Cardiac fibroblast (primary cell): Measurements from ENCODE around the gene RIMS1.

Experiments
- DNase-seq, 2 donors: peaks; one replicate each; pipeline versions ENCODE4 v3.0.0 to v3.0.0-alpha.2; 2010; ENCODE audit warnings: low read depth in 2 of 2
- H3K4me3 ChIP-seq, 2 donors: replicated peaks in 1 of 2; 1 replicate in 1 of 2; 2 replicates in 1 of 2; pipeline ENCODE4 v1.5.1; 2011; ENCODE audit warnings: low read depth in 2 of 2, low read length in 2 of 2, mild to moderate bottlenecking in 2 of 2, moderate library complexity in 1 of 2
- TF ChIP-seq, protein P1 (sequence below): IDR thresholded peaks from one replicate; pipeline ENCODE4 v1.5.1; 2011; ENCODE audit warnings: low read depth, mild to moderate bottlenecking, low read length, inconsistent platforms

Gene RIMS1

DNA sequence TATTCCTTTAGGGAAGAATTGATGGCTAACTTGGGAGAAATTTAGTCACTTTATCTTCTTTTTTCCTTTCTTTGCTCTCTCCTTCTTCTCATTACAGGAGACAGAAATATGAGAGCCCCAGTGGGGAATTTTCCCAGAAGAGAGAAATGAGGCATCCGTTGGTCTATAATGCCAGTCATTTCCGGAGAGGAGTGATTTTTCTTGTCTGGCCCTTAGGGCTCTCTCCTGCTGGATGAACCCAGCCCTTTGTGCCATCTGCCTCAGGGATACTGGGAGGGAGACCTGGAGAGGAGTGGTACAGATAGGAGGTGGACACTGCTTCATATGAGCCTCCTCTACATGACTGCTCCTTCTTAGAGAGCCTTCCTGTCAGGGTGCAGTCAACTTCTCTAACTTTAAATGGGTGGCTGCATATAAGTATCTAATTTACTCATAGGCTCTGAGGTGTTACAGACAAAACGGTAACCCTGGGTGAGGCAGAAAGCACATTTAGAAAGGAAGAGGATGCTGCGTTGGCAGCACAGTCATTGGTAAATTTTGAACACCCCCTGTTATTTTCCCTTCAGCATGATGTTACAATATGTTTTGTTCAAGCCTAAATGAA lies 21.9 kb downstream of the RIMS1 start:
- TF ChIP-seq, protein P1, sequence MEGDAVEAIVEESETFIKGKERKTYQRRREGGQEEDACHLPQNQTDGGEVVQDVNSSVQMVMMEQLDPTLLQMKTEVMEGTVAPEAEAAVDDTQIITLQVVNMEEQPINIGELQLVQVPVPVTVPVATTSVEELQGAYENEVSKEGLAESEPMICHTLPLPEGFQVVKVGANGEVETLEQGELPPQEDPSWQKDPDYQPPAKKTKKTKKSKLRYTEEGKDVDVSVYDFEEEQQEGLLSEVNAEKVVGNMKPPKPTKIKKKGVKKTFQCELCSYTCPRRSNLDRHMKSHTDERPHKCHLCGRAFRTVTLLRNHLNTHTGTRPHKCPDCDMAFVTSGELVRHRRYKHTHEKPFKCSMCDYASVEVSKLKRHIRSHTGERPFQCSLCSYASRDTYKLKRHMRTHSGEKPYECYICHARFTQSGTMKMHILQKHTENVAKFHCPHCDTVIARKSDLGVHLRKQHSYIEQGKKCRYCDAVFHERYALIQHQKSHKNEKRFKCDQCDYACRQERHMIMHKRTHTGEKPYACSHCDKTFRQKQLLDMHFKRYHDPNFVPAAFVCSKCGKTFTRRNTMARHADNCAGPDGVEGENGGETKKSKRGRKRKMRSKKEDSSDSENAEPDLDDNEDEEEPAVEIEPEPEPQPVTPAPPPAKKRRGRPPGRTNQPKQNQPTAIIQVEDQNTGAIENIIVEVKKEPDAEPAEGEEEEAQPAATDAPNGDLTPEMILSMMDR: no peak
- DNase-seq: no peak
- H3K4me3 ChIP-seq: no peak overlapping the region

DNA sequence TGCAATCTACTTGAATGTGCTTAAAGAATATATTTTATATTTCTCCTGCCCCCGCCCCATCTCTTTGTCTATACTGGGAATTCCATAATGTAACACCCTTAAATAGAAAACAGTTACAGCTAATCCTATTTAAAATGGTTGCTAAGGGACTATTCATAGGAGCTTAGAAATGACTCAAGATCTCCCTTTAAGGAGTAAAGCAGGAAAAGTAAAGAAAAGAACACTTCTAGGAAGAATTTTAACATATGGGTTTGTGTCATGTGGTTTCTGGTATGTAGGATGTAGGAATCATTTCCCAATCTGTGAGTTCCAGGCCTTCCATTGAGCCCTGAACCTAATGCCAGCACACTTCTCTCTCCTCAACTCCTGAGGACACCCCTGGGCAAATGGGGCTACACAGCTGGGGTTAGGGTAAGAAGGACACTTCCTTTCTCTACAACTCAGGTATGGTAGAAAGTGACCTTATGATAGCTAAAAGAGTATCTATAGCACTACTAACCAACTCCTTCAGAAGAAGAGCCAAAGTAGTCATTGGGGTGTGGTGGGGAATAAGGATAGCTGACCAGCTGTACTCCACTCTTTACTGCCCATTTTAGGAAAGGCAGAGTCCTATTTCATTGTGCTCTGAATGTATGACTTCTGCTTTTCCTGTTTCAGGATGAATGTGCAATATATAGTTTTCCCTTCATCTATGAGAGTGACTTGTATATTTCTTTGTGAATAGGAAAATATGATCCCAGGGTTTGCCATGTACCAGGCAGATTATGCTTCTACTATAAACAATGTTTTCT lies 27.3 kb downstream of the RIMS1 start:
- no peak for DNase-seq
- TF ChIP-seq, protein P1: no peak

DNA sequence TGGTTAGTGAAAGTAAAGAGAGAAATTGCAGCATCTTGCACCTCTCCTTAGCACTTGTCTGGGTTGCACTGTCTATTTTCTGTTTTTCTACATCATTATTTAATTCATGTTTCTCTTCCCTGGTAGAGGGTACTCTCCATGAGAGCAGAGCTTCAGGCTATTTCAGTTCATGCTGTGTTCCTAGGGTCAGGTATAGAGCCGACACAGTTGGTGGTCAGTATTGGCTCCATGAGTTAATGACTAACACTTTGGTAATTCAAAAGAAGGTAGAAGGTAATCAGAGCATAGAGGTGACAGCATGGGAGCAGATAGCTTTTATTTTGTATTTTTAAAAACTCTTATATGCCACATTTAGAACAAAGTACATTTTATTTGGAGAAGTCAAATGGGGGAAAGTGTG lies 42.7 kb downstream of the RIMS1 start:
- H3K4me3 ChIP-seq: no peak overlapping the region
- TF ChIP-seq, protein P1: no peak
- no peak for DNase-seq

More for the DNA sequence above, 27.3 kb downstream of the RIMS1 start:
- H3K4me3 ChIP-seq: no peak overlapping the region

DNA sequence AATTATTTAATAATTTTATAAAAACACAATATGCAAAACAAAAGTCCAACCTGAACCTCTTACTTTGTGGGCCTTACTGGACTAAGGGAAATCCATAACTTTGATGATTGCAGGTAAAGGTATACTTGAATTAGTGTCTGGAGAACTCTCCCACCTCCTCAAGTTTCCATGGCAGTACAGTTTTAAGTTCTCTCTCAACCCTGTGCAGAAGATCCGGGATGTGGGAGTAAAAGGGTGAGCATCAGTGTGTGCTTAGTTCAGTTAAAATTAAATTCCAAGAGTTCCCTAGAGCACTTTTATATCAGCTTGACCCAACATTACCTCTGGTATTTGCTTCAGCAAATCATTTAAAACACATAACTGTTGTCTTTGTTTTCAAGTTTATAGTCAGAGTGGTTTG lies 47.5 kb downstream of the RIMS1 start:
- DNase-seq: no peak
- no peak overlapping the region for H3K4me3 ChIP-seq
- TF ChIP-seq, protein P1: no peak

DNA sequence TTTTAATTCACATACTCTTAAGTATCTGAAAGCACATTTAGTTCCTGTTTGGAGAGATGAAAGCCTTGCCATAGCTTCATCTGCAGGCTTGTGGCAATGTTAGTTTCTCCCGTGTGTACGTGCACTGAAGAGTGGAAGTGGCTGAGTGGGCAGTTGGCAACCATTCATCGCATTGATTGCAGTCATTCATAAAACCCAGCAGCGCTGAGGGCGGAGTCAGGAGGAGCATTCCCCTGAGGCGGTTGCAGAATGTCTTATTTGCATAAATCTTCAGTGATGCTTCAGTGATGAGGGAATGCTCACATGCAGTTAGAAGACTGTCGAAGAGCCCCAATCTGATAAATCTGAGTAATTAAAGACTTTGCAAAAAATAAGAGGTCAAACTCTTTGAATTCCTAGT lies 79.1 kb downstream of the RIMS1 start:
- H3K4me3 ChIP-seq: no peak overlapping the region
- no peak for DNase-seq
- TF ChIP-seq, protein P1: no peak

DNA sequence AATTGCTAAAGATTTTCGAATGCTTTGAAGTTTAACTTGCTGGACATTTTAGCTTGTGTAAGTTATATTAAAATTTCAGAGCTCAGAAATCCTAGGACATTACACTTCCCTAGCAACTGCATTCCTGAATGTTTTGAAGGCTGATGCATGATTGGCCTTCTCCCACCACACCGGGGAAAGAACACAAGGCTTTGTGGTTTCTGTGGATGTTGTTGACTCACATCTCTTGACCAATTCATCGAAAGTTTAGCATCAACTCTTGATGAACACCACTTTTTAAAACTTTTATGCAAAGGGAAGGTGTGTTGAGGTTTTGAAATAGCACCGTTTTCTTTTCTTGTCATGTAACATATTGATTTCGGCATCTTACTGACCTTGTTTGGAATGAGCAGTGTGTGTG lies 81.1 kb downstream of the RIMS1 start:
- peak in 1 of 2 donors; percentile 15 for DNase-seq
- TF ChIP-seq, protein P1: no peak
- no peak overlapping the region for H3K4me3 ChIP-seq

DNA sequence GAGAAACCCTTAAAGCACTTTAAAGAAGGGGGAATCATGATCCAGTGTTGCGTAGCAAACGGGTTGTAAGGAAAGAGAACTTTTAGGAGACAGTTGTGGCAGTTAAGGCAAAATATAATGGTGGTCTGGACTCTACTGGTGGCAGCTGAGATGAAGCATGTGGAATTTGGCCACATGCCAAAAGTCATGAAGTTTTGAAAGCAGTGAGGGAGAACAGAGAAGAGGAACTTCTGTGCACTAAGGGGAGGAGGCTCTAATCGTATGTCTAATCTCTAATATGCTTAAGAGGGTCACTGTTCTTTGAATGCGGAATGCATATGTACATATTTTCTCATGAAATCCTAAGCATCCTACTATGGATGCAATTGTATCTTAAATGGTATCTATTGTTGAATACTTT lies 91.5 kb downstream of the RIMS1 start:
- peak in 1 of 2 donors; percentile 3 for DNase-seq
- H3K4me3 ChIP-seq: no peak overlapping the region
- TF ChIP-seq, protein P1: no peak
